Hematopoietic multipotent progenitor cell treated with erythropoietin and hydrocortisone succinate and interleukin-3 and kit ligand, for 15 days (in vitro differentiated cells): ENCODE data around the gene ZNF492.
"Not testable (repeated sequence)": the region's sequence is repeated elsewhere in the genome, so short reads cannot be mapped to it uniquely, and the experiment has no call there.

ENCODE experiments used
- DNase-seq: peaks from one replicate; pipeline ENCODE4 v3.0.0-alpha.2; 2015; ENCODE audit warnings: low spot score

ZNF492 gene

GRCh38 chr19:22633706-22634449, at the start of gene ZNF492:
Gene ZNF492 (plus strand): TSS chr19:22634324. CDS start chr19:22653400, 19,076 bp downstream.
- not testable (repeated sequence) for DNase-seq

GRCh38 chr19:22595422-22595821, 38.7 kb upstream of the ZNF492 start:
- DNase-seq: no peak

GRCh38 chr19:22595918-22596341, 38.2 kb upstream of the ZNF492 start:
- no peak for DNase-seq

GRCh38 chr19:22600690-22601648, 33.2 kb upstream of the ZNF492 start:
- DNase-seq: no peak

- no peak for DNase-seq
Measured at GRCh38 chr19:22601906-22602630, 32.1 kb upstream of the ZNF492 start.

- DNase-seq: no peak
Measured at GRCh38 chr19:22602631-22603272, 31.4 kb upstream of the ZNF492 start.

GRCh38 chr19:22603518-22604440, 30.3 kb upstream of the ZNF492 start:
- no peak for DNase-seq

GRCh38 chr19:22604571-22605274, 29.4 kb upstream of the ZNF492 start:
- DNase-seq: no peak

- no peak for DNase-seq
Measured at GRCh38 chr19:22605275-22606211, 28.6 kb upstream of the ZNF492 start.

GRCh38 chr19:22606212-22606553, 27.9 kb upstream of the ZNF492 start:
- no peak for DNase-seq

- no peak for DNase-seq
Measured at GRCh38 chr19:22606954-22607652, 27.0 kb upstream of the ZNF492 start.

GRCh38 chr19:22607653-22608430, 26.3 kb upstream of the ZNF492 start:
- no peak for DNase-seq

- no peak for DNase-seq
Measured at GRCh38 chr19:22608441-22608840, 25.7 kb upstream of the ZNF492 start.

GRCh38 chr19:22609630-22610029, 24.5 kb upstream of the ZNF492 start:
- no peak for DNase-seq

- DNase-seq: no peak
Measured at GRCh38 chr19:22610121-22610520, 24.0 kb upstream of the ZNF492 start.

GRCh38 chr19:22612316-22612715, 21.8 kb upstream of the ZNF492 start:
- no peak for DNase-seq

GRCh38 chr19:22616659-22617058, 17.5 kb upstream of the ZNF492 start:
- no peak for DNase-seq

- DNase-seq: not testable (repeated sequence)
Measured at GRCh38 chr19:22617181-22617580, 16.9 kb upstream of the ZNF492 start.
